ENCODE measurements around the gene HAUS7.

Gene HAUS7

DNA sequence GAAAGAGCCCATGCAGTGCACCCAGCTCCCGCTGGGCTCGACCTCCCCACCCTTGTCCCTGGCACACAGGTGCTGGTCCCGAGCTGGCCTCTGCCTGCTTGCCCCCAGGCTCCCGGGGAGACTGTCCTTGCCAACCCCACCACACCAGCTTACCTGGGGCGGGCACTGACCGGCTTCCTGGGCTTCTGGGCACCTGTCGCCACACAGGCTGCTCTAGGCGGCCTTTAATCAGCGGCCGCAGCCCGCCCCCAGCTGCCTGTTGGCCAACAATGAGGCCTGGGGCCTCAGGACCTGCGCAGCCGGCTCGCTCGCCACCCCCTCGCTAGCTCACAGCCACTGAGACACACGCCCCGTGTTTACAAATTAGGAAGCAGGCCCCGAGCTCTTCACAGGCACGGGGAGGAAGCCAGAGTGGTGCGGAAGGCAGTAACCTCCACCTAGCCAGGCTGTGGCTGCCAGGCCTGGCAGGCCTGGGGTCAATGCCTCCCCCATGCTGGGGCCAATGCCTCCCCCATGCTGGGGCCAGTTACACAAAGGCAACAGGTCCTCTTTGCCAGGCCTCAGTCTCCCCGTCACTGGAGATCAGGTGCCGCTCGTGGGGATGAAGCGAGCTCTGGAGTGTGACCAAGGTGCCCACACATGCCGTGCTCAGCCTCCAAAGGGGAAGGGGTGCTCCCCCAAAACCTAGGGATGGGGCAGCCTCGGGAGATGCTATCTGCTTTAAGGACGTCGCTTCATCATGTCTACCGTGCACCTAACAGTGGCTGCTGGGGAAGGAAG, 24.3 kb downstream of the HAUS7 start, which contains the start of gene TREX2:
Gene TREX2, minus strand, starts transcription at position 201 of the 780 bp plus-strand sequence. CDS start 626 bp downstream, outside the sequence.
- H3K4me3 ChIP-seq, result no peak within 1 kb of the TSS
- H3K9ac ChIP-seq (ENCODE audit: insufficient read length), result no peak within 1 kb of the TSS
- no peak for DNase-seq (ENCODE audit: low read depth, low spot score)
- H3K27ac ChIP-seq, result no peak within 1 kb of the TSS
- no peak for TF ChIP-seq FOXP2 (optimal IDR thresholded peaks at IDR 0.05; ENCODE audit: control extremely low read depth, extremely low read length, insufficient read depth)
- TF ChIP-seq EZH2 (IDR thresholded peaks at IDR 0.05), result no peak
- no peak for TF ChIP-seq POLR2AphosphoS5 (IDR thresholded peaks at IDR 0.05; ENCODE audit: borderline replicate concordance, low read depth, low read length)
- H3K9me3 ChIP-seq (ENCODE audit: low read depth, low read length), result no peaks in the 10 kb centered on the region
- no peaks in the 10 kb centered on the region for H3K36me3 ChIP-seq (ENCODE audit: insufficient read depth, low read length)

DNA sequence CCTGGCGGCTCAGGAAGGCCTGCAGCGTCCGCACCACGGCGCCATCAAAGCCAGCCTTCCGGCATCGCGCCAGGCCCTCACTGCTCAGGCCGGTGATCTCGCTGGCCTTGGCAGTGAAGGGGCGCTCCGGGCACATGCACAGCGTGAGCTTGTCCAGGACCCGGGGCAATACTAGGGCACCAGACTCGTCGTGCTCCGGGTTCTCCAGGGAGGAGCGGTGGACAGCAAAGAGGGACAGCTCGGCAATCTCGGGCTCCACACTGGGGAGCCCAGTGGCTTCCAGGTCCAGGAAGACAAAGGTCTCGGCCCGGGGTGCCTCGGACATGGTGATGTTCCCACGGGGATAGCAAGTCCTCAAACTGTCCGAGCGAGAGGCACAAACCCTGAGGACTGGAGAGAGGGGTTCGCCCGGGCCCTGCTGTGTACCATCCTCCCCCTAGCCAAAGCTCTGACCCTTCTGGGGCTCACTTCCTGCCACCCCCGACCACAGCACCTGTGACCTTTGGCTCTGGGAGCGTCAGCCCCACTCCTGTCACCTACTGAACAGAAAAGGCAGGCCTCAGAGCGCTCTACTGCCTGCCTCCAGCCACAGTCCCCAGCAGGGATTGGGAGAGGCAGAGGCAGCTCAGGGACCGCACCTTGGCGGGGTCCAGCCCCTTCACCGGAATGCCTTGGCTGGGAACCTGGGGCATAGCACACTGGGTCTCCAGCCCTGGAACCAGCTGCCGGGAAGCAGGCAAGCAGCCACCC, 25.1 kb downstream of the HAUS7 start:
- H3K27ac ChIP-seq, result no peak overlapping the region
- no peak overlapping the region for H3K4me3 ChIP-seq
- no peak for DNase-seq (ENCODE audit: low read depth, low spot score)
- TF ChIP-seq POLR2AphosphoS5 (IDR thresholded peaks at IDR 0.05; ENCODE audit: borderline replicate concordance, low read depth, low read length) (no peak), EZH2 (IDR thresholded peaks at IDR 0.05) (no peak), FOXP2 (optimal IDR thresholded peaks at IDR 0.05; ENCODE audit: control extremely low read depth, extremely low read length, insufficient read depth) (no peak)
- H3K9me3 ChIP-seq (ENCODE audit: low read depth, low read length), result no peaks in the 10 kb centered on the region
- no peak overlapping the region for H3K9ac ChIP-seq (ENCODE audit: insufficient read length)
- H3K36me3 ChIP-seq (ENCODE audit: insufficient read depth, low read length), result no peaks in the 10 kb centered on the region

DNA sequence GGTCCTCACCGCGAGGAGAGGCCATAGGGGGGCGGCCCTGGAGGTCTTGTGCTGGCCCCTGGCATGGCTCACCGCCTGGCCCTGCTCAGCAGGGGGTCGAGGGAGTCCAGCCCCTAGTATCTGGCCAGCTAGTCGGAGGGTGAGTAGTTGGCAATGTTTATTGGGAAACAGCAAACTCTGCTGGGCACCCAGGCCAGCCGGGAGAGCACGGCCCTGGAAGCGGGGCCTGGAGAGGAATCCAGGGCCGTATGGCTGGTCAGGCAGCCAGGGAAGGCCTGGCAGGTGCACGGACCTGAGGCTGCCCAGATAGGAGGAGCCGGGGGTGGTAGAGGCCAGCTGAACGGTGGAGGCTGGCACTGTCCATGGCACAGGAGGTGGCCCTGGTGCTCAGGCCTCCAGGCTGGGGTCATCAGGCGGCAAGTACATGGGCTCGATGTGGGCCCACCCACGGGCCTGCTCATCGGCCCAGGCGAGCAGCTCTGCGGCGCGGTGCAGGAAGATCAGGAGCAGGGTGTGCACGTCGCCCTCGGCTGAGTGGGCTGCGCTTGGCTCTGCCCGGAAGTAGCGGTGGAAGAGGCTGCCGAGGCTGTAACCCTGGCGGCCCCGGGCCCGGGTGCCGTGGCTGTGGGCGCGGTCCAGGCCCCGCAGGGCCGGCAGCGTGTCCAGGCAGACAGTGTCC, 25.9 kb downstream of the HAUS7 start:
- Histone ChIP-seq H3K4me3 (no peak overlapping the region), H3K36me3 (ENCODE audit: insufficient read depth, low read length) (no peaks in the 10 kb centered on the region), H3K9ac (ENCODE audit: insufficient read length) (no peak overlapping the region), H3K9me3 (ENCODE audit: low read depth, low read length) (no peaks in the 10 kb centered on the region), H3K27ac (no peak overlapping the region)
- TF ChIP-seq EZH2 (IDR thresholded peaks at IDR 0.05) (no peak), FOXP2 (optimal IDR thresholded peaks at IDR 0.05; ENCODE audit: control extremely low read depth, extremely low read length, insufficient read depth) (no peak), POLR2AphosphoS5 (IDR thresholded peaks at IDR 0.05; ENCODE audit: borderline replicate concordance, low read depth, low read length) (no peak)
- DNase-seq (ENCODE audit: low read depth, low spot score), result no peak

DNA sequence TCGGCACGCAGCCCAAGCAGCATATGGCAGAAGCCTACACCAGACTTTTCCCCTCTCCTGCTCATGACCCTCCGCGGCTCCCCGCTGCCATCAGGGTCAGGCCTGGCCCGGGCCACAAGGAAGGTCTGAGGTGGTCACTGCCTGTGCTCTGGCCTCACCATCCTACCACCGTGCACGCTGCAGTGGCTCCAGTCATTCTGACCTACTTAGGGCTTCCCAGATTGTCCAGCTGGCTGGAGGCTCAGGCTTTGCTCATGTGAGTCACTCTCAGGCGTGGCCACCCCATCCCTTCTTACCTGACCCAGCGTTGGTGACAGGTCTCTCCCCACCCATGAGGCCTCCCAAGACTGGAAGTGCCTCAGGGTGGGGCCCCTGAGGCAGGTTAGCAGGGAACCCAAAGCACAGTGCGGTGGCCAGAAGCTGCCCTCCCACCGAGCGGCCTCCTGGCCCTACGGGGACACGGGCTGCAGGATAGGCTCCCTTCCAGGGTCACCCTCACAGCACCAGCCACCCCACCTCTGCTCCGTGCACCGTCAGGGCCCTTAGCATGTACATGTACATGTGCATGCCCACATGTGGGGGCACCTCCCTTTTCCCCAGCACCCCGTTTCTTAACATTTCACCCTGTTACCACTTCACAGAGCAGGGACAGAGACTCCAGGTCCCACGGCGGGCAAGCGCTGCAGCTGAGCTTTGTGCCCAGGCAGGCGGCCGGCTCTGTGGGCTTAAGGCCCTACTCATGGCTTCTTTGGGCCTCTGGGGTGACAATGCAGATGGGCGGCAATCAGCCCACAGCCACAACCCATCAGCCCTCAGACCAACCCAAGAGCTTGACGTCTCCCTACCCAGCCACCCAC, 26.7 kb downstream of the HAUS7 start:
- Histone ChIP-seq H3K4me3 (no peak overlapping the region), H3K27ac (no peak overlapping the region), H3K9me3 (ENCODE audit: low read depth, low read length) (no peaks in the 10 kb centered on the region), H3K9ac (ENCODE audit: insufficient read length) (no peak overlapping the region), H3K36me3 (ENCODE audit: insufficient read depth, low read length) (no peaks in the 10 kb centered on the region)
- no peak for DNase-seq (ENCODE audit: low read depth, low spot score)
- TF ChIP-seq EZH2 (IDR thresholded peaks at IDR 0.05) (no peak), FOXP2 (optimal IDR thresholded peaks at IDR 0.05; ENCODE audit: control extremely low read depth, extremely low read length, insufficient read depth) (no peak), POLR2AphosphoS5 (IDR thresholded peaks at IDR 0.05; ENCODE audit: borderline replicate concordance, low read depth, low read length) (no peak)

DNA sequence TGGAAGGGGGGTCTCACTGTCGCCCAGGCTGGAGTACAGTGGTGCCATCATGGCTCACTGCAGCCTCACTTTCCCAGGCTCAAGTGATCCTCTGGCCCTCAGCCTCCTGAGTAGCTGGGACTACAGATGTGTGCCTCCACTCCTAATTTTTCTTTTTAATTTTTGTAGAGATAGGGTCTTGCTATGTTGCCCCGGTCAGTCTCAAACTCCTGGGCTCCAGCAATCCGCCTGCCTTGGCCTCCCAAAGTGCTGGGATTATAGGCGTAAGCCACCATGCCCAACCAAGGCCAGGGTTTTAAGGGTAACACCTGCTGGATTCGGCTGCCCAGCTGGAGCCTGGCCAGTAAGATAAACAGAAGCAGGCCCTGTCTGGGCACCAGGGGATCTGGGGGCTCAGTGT, 27.9 kb downstream of the HAUS7 start:
- Histone ChIP-seq H3K27ac (no peak overlapping the region), H3K36me3 (ENCODE audit: insufficient read depth, low read length) (no peaks in the 10 kb centered on the region), H3K9me3 (ENCODE audit: low read depth, low read length) (no peaks in the 10 kb centered on the region), H3K4me3 (no peak overlapping the region), H3K9ac (ENCODE audit: insufficient read length) (no peak overlapping the region)
- DNase-seq (ENCODE audit: low read depth, low spot score), result no peak
- TF ChIP-seq FOXP2 (optimal IDR thresholded peaks at IDR 0.05; ENCODE audit: control extremely low read depth, extremely low read length, insufficient read depth) (no peak), EZH2 (IDR thresholded peaks at IDR 0.05) (no peak), POLR2AphosphoS5 (IDR thresholded peaks at IDR 0.05; ENCODE audit: borderline replicate concordance, low read depth, low read length) (no peak)

DNA sequence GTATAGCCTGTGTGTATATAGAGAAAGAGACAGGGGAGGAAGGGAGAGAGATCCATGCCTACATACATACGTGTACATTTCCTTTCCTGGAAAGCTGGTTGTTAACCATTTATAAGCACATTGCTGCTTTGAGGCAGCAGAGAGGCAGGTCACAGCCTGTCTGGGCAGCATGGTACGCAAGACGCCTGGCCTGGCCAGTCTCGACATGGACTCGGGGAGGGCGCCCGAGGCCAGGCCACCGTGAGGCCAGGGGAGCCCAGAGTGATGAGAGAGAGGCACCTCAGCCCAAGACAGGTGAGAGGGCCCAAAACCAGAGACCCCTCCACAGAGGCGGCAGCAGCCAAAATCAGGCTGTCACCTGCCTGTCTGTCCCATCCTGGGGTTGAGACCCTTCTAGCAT, 28.4 kb downstream of the HAUS7 start:
- TF ChIP-seq POLR2AphosphoS5 (IDR thresholded peaks at IDR 0.05; ENCODE audit: borderline replicate concordance, low read depth, low read length), result no peak
- TF ChIP-seq FOXP2 (optimal IDR thresholded peaks at IDR 0.05; ENCODE audit: control extremely low read depth, extremely low read length, insufficient read depth), result no peak
- no peak for TF ChIP-seq EZH2 (IDR thresholded peaks at IDR 0.05)
- H3K9me3 ChIP-seq (ENCODE audit: low read depth, low read length), result no peaks in the 10 kb centered on the region
- H3K4me3 ChIP-seq, result no peak overlapping the region
- DNase-seq (ENCODE audit: low read depth, low spot score), result no peak
- H3K9ac ChIP-seq (ENCODE audit: insufficient read length), result no peak overlapping the region
- no peak overlapping the region for H3K27ac ChIP-seq
- H3K36me3 ChIP-seq (ENCODE audit: insufficient read depth, low read length), result no peaks in the 10 kb centered on the region

DNA sequence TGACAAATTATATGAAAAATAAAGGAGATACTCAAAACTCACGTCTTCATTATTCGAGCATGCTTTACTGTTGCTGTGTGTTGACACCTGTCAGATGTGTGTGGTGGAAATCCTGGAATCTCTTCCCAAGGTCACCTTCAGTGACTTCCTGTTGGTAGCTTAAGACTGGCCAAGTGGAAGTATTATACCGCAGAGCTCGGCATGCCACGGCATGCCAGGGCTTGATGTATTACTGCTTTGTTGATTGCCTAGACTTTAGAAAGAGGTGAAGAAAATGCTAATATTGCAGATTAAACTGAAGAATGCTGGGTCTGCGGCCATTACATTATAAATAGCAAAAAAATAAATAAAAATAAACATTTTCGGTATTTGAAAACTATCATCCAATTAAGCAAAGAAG, 29.1 kb downstream of the HAUS7 start:
- Histone ChIP-seq H3K27ac (no peak overlapping the region), H3K9me3 (ENCODE audit: low read depth, low read length) (no peaks in the 10 kb centered on the region), H3K36me3 (ENCODE audit: insufficient read depth, low read length) (no peaks in the 10 kb centered on the region), H3K4me3 (no peak overlapping the region), H3K9ac (ENCODE audit: insufficient read length) (no peak overlapping the region)
- TF ChIP-seq FOXP2 (optimal IDR thresholded peaks at IDR 0.05; ENCODE audit: control extremely low read depth, extremely low read length, insufficient read depth), result no peak
- TF ChIP-seq EZH2 (IDR thresholded peaks at IDR 0.05), result no peak
- TF ChIP-seq POLR2AphosphoS5 (IDR thresholded peaks at IDR 0.05; ENCODE audit: borderline replicate concordance, low read depth, low read length), result no peak
- no peak for DNase-seq (ENCODE audit: low read depth, low spot score)

Data from SK-N-MC (cell line).